ENCODE results near the gene CCDC120.

CCDC120 gene, protein sequence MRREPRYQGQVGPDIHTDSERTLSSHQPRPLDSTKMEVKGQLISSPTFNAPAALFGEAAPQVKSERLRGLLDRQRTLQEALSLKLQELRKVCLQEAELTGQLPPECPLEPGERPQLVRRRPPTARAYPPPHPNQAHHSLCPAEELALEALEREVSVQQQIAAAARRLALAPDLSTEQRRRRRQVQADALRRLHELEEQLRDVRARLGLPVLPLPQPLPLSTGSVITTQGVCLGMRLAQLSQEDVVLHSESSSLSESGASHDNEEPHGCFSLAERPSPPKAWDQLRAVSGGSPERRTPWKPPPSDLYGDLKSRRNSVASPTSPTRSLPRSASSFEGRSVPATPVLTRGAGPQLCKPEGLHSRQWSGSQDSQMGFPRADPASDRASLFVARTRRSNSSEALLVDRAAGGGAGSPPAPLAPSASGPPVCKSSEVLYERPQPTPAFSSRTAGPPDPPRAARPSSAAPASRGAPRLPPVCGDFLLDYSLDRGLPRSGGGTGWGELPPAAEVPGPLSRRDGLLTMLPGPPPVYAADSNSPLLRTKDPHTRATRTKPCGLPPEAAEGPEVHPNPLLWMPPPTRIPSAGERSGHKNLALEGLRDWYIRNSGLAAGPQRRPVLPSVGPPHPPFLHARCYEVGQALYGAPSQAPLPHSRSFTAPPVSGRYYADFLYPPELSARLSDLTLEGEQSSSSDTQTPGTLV

DNA sequence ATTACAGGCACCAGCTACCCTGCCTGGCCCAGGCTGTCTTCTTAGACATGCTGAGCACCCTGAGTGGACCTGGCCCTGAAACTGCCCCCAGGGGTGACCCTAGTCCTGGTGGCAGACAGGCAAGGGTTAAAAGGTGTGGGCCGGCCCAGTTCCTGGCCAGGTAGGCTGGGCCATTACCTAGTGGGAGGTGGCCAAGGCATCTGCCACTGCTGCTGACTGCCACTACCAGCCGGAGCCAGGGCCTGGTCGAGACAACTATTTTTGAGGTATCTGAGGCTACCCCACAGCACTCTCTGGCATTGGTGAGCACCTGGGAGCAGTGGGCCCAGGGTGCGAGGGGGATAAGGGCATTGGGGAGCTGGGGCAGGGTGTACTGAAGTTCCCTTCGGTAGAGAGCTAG is at the start of gene CCDC120:
TSS of gene CCDC120 (plus strand) at position 206 of the 400 bp plus-strand sequence. CDS start 3,043 bp downstream, outside the sequence.
- DNase-seq: no peak

DNA sequence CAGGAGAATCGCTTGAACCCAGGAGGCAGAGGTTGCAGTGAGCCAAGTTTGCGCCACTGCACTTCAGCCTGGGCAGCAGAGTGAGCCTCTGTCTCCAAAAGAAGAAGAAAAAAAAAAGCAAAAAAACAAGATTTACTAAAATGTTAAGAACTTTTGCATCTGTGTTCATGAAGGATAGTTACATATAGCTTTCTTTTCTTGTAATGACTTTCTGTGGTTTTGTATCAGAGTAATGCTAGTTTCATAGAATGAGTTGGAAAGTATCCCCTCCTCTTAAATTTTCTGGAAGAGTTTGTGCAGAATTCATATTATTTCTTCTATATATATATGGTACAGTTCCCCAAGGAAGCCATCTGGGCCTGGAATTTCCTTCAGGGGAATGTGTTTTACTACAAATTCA is 39.7 kb upstream of the CCDC120 start:
- no peak for DNase-seq

DNA sequence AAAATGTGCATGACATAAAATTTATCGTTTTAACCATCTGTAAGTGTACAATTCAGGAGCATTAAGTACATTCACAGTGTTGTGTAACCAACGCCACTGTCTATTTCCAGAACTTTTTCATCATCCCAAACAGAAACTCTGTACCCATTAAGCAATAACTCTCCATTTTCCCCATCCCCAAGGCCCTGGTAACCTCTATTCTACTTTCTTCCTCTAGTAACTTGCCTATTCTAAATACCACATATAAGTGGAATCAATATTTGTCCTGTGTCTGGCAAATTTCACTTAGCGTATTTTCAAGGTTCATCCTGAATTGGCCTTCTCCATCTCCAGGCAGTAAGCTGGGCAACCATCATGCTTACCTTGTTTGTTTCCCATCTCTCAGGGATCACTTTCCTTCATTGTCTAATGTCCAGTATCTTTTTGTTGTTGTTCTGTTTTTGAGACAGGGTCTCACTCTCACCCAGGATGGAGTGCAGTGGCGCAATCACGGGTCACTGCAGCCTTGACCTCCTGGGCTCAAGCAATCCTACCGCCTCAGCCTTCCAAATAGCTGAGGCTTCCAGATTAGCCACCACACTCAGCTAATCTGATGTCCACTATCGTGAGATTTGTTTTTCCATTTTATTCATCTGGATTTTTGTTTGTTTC is 39.1 kb upstream of the CCDC120 start:
- DNase-seq: no peak

DNA sequence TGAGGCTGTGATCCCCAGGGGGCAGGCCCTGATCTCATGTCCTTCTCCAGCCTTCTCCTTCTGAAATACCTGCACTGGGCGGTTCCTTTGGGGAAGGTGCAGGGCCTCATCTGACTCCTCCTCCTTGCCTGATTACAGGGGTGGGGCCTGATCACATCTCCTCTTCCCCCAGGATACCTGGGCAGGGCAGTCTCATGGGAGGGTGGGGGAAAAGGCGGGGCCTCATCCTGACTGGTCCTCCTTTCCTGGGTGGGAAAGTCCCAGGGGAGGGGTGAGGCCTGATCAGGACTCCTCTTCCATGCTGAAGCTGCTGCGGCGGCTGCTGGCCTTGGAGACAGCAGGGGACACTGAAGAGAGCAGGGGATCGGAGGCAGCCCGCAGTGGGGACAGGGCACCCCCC is 28.9 kb upstream of the CCDC120 start:
- DNase-seq: no peak

DNA sequence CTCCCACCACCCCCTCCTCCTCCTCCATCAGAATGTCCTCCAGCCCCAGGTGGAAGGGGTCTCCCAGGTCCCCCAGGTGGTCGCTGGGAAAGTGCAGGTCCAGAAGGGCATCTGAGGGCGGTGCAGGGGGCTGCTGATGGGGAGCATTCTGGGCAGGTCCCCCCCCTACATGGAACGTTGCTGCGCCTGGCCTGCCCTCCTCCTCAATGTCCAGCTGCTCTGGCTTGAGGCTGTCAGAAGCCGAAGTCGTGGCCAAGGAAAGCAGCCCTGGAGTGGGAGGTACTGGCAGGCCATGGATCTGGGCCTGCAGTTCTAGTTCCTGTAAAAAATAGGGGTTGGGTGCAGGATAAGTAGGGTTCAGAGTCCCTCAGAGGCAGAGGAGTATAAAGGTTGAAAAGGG is 28.5 kb upstream of the CCDC120 start:
- no peak for DNase-seq

DNA sequence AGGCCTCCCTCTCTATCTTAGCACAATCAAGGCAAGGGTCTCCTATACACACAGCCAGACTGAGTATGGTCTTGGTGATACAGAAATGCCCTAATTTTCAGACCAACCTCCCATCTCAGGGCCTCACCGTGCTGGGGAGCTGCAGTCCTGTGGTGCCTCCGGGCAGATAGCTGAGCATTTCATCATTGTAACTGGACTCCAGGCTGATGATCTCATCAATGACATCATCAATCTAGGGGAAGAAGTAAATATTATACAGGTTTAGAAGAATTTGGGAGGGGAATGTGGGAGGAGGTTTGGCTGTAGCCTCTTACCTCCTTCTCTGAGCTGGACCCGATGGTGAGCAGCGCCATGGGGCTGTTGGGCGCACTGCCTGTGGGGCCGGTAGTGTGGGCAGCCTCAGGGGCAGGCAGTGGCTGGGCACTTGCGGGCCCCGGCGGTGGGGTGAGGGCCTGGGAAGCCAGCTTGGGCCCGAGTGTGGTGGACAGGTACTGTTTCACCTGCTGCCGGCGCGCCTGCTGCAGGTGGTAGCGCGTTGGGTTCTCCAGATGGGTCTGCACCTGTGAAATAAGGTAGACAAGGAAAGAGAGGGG is 20.8 kb upstream of the CCDC120 start:
- DNase-seq: no peak

DNA sequence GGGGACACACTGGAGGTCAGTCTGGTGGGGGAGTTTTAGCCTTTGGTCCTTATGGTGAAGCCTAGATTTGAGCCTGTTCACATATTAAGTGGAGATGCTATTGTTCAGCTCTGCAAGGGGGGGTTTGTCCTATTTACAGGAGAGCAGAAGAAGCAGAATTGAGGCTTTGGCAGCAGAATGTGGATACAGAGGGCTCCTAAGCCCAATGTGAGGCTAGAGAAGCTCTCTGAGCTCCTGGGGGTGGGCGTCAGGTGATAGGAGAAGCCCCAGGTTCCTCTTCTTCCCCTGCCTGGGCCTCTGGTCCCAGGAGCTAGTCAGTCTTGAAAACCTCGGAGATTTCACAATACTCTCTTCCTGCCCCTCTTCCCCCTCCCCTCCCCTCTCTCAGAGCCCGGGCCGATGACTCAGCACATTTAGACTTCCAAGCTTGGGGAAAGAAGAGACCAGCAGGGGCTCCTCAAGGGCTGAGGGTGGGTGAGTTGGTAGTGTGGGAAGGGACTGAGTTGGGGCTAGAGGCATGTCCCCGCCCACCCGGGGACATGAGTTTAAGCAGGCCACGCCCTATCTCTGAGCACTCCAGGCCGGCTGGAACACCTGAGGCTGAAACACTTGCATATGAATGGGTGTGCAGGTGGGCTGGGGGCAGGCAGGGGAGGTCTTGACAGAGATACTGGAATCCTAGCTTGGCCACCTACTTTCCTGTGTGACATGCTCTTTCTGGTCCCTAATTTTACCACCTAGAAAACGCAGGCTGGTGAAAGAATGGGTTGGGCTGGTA is 19.0 kb upstream of the CCDC120 start:
- DNase-seq: peak; percentile 96

DNA sequence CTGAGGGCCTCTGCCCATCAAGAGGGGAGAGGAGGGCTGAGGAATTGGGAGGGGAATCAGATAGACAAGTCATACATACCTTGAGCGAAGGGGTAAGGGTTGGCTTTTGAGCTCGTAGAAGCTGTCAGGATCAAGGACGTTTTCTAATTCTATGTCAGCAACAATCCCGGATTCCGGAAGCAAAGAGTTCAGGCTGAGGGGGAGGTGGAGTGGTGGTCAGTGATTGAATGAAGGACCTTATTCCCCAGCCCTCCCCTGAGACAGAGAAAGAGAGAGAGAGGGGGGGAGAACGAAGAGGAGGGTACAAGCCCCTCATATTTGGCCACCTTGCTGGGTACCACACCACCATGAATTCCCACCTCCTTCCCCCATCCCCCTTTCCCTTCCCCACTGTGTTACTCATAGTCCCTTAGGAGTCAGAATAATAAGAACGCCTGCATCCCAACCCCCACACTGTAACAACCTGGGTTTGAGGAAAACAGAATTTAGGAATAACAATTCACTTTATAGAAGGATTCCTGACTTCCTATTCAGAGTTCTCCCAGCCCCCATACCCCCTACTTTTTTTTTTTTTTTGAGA is 18.3 kb upstream of the CCDC120 start:
- DNase-seq: no peak

DNA sequence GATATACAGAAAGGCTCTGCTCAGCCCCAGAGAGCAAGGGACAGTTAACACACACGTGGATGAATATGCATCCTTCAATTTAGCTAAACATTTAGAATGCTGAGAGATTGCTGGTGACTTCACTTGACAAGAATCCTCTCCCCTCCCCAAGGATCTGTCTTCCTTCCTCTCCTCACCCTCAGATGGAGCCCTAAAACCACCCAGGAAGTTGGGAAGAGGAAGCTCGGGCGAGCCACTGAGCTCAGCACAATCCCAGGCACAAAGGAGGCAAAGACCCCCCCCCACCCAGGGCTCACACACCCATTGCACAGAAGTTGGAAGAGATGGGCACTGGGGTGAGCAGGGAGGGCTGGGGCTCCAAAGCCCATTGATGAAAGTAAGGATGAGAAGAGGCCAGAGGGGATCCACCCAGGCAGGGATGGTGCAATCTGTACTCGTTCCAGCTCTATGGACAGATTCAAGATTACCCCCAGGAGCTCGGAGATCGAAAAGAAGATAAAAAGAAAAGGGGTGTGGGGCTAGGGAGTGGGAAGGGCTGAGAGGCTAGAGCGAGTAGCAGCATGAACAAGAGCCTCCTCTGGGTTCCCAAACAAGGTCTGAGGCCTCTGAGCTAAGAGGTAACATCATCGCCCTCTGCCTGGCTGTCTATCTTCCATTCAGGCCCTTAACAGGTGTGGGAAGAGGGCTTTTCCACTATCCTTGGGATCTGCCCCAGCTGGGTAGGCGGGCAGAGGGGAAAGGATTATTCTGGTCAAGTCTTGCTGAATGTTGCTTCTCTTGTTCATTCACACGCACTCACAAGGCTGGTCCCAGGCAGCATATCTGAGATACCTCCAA is 16.8 kb upstream of the CCDC120 start:
- peak; percentile 63 for DNase-seq

DNA sequence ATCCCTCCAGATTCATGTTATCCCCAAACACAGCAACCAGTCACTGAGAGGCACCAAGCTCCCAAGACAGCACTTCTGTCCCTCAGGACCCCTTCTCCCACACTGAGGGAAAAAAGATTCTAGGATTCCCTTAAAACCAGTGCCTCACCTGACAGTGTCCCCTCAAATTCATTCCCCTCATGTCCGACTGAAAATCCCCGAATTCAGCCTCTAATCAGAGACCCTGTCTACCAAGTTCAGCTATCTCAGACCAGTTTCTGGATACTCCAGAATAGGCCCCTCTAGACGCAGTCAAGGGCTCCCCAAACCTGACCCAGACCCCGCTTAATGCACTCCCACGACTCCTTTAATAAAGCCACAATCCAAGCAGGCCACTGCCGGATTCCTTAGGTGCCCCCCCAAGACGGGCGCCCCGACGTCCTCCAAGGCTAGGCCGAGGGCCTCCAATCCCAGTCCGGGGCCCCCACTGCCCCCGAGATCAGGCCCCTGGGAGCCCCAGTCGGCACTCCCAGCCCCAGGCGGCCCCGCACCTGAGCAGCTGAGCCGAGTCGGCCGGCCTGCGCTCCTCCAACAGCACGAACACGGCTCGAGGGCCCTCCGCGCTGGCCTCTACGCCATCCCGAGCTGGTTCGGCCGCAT is 16.1 kb upstream of the CCDC120 start:
- DNase-seq: peak; percentile 65

DNA sequence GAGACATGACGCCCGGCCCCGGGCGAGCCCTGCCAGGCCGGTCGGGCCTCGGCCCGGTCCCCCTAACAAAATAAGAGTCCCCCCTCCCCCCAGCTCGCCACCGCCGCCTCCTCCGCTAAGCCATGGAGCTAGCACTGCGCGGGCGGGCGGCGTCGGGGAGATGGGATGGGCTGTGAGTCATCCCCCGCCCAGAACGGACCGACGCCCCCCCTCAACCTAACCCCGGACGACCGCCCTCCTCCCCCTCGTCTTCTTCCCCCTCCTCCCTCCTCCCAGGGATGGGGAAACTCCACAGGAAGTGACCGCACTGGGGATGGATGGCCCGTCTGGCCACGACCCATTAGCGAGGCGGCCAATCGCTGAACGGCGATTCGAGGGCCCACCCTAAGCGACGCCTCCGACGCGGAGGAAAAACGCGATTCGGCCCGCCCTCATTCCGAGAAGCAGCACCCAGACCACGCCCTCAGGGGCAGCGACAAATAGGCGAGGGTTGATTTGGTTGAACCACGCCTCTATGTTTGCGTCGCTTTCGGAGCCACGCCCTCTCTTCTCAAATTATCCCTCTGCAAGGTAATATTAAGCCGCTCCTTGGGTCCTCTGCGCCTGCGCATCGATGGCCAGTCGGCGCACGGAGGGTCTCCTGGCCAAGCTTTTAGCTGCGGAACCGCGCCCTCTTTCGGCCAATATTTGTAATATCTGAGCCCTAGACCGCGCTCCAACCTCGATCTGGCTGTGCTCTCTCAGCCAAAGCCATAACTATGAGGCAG is 15.4 kb upstream of the CCDC120 start, which contains the start of gene TFE3:
TSS of gene TFE3 (minus strand) at position 138 of the 767 bp plus-strand sequence. CDS start at position 7, 131 bp downstream.
- peak; percentile 99 for DNase-seq

DNA sequence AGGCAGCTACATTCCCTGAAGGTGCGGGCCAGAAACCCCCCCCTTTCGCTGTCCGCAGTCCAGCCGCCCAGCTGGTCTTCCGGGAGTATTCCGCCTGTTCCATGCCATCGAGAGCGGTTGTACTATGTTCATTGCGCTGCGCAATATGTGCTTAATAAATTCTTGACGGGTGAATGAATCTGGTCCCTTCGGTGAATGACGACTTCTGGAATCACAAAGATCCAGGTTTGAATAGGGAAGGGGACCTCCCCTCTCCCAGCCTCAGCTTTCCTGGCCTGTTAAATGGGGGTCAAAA is 14.9 kb upstream of the CCDC120 start:
- DNase-seq: no peak

DNA sequence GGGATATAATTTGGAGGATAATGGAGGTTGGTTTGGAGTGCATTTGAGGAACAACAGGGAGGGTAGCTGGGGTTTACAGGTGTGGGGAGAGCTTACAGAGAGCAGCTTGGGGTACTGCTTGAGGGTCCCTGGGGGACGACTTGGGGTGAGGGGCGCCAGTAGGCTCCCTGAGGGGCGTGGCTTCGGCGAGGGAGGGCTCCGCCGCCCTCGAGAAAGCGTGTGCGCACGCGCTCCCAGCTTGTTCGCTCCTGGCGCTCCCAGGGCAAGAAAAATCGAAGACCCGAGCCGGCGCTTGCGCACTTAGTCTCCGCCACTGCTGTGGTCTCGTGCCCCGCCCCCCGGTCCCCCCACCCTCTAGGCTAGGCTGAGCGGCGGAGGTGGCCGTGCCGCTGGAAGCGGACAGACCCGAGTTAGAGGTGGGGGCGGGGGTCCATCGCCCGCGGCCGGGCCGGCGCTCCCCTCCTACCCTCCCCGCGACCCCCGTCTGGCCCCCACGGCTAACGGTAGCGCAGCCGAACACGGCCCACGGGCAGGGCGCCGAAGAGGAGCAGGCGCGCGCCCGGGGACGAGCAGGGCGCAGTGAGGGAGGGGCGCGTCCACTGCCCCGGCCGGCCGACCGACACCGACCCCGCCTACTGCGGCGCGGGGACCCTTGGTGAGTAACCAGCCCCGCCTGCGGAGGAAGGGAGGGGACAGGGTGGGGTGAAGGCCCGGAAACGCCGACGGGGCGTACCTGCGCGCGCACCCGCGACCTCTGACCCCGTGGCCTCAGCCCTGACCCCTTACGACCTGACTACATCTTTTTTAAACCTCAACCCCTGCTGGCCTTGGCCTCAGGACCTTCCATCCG is 5.4 kb upstream of the CCDC120 start:
- DNase-seq: no peak

DNA sequence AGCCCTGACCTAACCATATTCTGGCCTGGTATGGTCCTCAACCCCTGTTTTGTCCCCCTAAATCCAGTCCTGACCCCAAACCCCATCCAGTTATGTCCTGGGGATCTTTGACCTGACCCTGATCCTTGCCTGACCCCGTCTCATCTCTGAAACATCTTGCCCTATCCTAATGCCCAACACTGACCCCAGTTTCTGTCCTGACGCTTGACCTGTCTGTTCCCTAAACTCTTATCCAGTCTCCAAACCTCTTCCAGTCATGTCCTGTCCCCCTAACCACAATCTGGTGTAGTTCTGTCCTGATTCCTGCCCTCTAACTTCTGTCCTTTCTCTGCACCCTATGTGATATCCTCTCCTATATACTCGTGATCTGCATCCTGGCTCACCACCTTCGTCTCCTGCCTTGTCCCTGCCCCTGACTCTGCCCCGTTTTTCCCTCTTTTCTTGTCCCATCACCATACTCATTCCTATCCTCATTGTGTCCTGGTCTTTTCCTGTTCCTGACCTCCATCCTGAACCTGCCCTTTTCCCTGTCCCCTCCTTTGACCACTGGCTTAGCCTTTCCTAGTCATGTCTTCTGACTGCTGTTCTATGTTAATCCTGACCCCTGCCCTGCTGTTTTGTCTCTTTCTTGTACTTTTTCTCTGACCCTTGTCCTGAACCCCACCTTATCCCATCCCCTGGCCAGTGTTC is 4.6 kb upstream of the CCDC120 start:
- no peak for DNase-seq

DNA sequence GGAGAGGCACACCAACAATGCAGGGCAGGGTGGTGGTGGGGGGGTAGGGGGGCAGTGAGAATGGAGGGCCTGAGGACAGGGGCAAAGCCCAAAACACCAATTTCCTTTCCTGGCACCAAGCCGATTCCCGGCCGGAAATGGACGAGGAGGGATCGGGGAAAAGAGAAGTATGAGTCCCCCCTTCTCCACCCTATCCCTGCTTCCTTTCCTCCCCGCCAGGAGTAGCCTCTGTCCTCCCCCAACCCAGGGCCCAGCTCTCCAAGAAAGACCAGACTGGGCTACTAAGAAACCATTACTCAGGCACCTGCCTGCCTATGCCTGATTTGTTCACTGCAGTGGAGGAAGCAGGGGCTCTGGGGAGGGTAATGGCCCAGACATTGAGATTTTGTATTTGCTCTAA is 402 bp downstream of the CCDC120 start:
- DNase-seq: no peak

DNA sequence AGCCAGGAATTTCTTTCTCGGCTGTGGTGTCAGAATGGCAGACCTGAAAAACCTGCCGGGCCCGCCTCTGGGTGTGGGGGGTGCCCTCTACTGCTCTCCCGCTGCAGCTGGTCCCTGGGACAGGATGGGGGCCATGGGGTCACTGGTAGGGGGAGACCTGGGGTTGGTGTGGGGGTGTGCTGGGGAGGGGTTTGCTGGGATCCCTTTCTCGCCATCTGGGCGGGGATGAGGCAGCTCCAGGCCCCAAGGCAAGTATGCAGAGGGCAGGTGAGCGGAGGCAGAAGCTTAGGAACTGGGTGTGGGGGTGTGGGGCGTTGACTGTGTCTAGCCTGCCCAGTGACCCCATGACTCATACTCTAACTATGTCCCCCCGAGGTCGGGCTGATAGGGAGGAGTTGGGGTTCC is 884 bp downstream of the CCDC120 start:
- no peak for DNase-seq

DNA sequence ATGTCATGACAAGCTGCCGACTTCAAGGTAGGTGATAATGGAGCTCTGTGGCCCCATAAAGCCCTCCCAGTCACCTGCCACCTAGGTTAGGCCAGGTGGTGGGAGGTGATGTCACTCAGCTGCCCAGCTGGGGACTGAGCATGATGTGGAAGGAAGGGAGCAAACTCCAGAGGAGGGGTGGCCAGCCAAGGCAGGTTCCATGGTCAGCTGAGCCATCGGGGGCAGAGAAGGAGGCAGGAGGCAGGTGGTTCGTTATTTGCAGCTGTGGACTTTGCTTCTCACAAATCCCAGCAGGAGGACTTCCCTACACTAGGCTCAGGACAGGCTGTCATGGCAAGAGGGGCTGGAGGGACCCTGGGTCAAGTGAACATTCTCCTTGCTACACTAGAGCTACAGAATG is 2.1 kb downstream of the CCDC120 start:
- DNase-seq: no peak

DNA sequence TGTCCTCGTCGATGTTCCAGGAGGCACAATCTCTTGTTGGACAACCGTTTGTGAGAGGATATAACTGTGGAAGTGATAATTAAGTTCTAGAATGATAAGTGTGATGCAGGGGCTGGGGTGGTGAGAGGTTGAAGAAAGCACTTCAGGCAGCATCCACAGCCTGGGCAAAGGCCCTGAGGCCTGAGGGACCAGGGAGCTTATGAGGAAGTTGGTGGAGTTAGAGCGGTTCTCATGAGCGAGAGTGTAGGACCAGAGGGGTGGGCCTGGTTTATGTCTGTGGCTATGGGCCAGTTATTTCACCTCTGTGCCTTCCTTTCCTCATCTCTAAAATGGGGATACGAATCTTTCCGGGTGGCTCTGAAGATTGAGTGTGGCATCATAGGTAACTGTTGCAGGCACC is 2.7 kb downstream of the CCDC120 start:
- no peak for DNase-seq

DNA sequence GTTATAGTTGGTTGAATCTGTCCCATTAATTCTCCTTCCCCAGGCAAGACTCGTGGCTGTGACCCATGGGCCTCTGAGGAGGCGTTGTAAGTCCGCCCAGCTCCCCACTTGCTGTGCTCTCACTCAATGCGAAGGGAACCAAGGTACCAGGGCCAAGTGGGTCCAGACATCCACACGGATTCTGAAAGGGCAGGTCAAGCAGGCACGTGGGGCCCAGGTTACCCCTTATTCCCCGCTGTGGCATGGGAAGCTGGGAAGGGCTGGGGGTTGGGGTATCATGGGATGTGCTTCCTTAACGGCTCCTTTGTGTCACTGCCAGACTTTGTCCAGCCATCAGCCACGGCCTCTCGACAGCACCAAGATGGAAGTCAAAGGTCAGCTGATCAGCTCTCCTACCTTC is 3.1 kb downstream of the CCDC120 start:
- DNase-seq: no peak

All from OCI-M1 (cell line).